HL-60 (cell line): ENCODE data around the gene PAK5.

Source experiments
- GABPA ChIP-seq: IDR thresholded peaks from 2 replicates; pipeline ENCODE4 v1.6.1; 2012; ENCODE audit warnings: low read depth
- POLR2AphosphoS5 ChIP-seq: IDR thresholded peaks from 2 replicates; pipeline ENCODE4 v1.6.1; 2012; ENCODE audit warnings: low read depth
- REST ChIP-seq: IDR thresholded peaks from 2 replicates; pipeline ENCODE4 v1.6.1; 2012; ENCODE audit warnings: low read depth; ENCODE audit not compliant: insufficient replicate concordance
- TF ChIP-seq, protein P1 (sequence below): IDR thresholded peaks from one replicate; pipeline ENCODE4 v1.5.1; 2011; ENCODE audit warnings: low read length, control low read depth, inconsistent platforms; ENCODE audit not compliant: insufficient read depth

DNA sequence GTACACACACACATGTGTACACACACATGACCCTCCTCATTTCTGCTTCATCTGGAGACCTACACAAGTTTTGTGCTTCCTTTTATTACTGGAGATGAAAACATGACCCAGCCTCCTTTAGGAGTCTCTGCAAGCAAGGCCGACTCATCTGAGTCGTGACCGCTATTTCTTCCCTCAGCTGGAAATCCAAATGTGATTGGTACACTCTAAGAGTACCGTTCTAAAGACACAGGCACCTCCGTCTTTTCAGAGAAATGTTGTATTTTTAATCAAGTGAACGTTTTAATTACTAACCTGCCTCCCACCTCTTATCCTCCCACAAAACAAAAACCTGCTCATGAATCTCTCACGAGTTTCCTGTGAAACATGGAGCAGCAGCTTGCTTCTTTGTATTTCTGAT lies 261.5 kb downstream of the PAK5 start:
- TF ChIP-seq, protein P1, sequence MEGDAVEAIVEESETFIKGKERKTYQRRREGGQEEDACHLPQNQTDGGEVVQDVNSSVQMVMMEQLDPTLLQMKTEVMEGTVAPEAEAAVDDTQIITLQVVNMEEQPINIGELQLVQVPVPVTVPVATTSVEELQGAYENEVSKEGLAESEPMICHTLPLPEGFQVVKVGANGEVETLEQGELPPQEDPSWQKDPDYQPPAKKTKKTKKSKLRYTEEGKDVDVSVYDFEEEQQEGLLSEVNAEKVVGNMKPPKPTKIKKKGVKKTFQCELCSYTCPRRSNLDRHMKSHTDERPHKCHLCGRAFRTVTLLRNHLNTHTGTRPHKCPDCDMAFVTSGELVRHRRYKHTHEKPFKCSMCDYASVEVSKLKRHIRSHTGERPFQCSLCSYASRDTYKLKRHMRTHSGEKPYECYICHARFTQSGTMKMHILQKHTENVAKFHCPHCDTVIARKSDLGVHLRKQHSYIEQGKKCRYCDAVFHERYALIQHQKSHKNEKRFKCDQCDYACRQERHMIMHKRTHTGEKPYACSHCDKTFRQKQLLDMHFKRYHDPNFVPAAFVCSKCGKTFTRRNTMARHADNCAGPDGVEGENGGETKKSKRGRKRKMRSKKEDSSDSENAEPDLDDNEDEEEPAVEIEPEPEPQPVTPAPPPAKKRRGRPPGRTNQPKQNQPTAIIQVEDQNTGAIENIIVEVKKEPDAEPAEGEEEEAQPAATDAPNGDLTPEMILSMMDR = no peak
- TF ChIP-seq GABPA (no peak), POLR2AphosphoS5 (no peak), REST (no peak)
